K562 (cell line): Measurements from ENCODE around the gene LMO2. TPM values are rescaled to one million over a fixed set of nuclear protein-coding genes. Genes with fewer than 3 reads are reported as not detected.

Experiments
- CREM ChIP-seq: IDR thresholded peaks from 2 replicates; pipeline ENCODE4 v1.6.1; 2014; ENCODE audit warnings: antibody characterized with exemption, low read depth
- CTBP1 ChIP-seq: fragments of 450-650 bp; IDR thresholded peaks from 2 replicates; pipeline ENCODE4 v1.6.1; 2016; ENCODE audit warnings: borderline replicate concordance
- FOXK1 ChIP-seq: sonication (generic); formaldehyde crosslinking; IDR thresholded peaks from 2 replicates; pipeline ENCODE4 v1.8.0; 2022; ENCODE audit warnings: missing genetic modification reagents, mild to moderate bottlenecking, borderline replicate concordance
- KDM1A ChIP-seq, 2 experiments: fragments of 450-650 bp; IDR thresholded peaks; 2 replicates each; pipeline ENCODE4 v1.6.1; 2016; ENCODE audit warnings: mild to moderate bottlenecking in 2 of 2
- MTA2 ChIP-seq: fragments of 450-650 bp; IDR thresholded peaks from 2 replicates; pipeline ENCODE4 v1.6.1; 2016; ENCODE audit warnings: low read depth
- NFIC ChIP-seq: fragments of 450-650 bp; IDR thresholded peaks from 2 replicates; pipeline ENCODE4 v1.6.1; 2017; ENCODE audit warnings: mild to moderate bottlenecking, inconsistent platforms
- TEAD4 ChIP-seq, 2 experiments: sonication (generic) in 1 of 2; formaldehyde crosslinking in 1 of 2; IDR thresholded peaks; 2 replicates each; pipeline versions ENCODE4 v1.6.1 to v1.8.0; 2012 to 2022; ENCODE audit warnings: borderline replicate concordance in 1 of 2, inconsistent platforms in 1 of 2, low read length in 1 of 2, mild to moderate bottlenecking in 1 of 2, missing genetic modification reagents in 1 of 2
- ZNF146 ChIP-seq: IDR thresholded peaks from one replicate; pipeline ENCODE4 v1.6.1; 2018; ENCODE audit warnings: missing compliant biosample characterization; ENCODE audit not compliant: unreplicated experiment
- ZNF274 ChIP-seq: IDR thresholded peaks from 2 replicates; pipeline ENCODE4 v1.6.1; 2011; ENCODE audit warnings: low read depth, mild to moderate bottlenecking, low read length, moderate library complexity, borderline replicate concordance
- polyA plus RNA-seq, 8 experiments: library from polyadenylated mRNA; depleted of rRNA in 4 of 8; stranded (reverse) in 5 of 8; unstranded in 3 of 8; fragments of >200 nt; fragmentation: Nextera tagmentation in 2 of 8; fragmentation: Illumina TruSeq in 1 of 8; extraction: Ambion mirVana in 2 of 8; extraction: Trizol in 1 of 8; gene quantifications; 2 replicates each; pipeline versions ENCODE4 v1.2.1 to v1.2.3, GENCODE V29; 2011 to 2014; ENCODE audit warnings: inconsistent platforms in 1 of 8, missing spikeins in 1 of 8
- total RNA-seq, 7 experiments: library from RNA; depleted of rRNA in 6 of 7; stranded (reverse); fragments of >200 nt in 6 of 7; fragmentation: Illumina TruSeq in 2 of 7; extraction: Trizol in 2 of 7; gene quantifications; 2 replicates each; pipeline versions ENCODE4 v1.2.1 to v1.2.3, GENCODE V29; 2011 to 2021; ENCODE audit warnings: low replicate concordance in 1 of 7
- TF ChIP-seq, protein P1 (sequence below), 2 experiments: fragments of 450-650 bp in 1 of 2; sonication (generic) in 1 of 2; formaldehyde crosslinking in 1 of 2; IDR thresholded peaks; 2 replicates each; pipeline versions ENCODE4 v1.7.1 to v1.9.0; 2016 to 2022; ENCODE audit warnings: inconsistent platforms in 1 of 2, mild to moderate bottlenecking in 1 of 2, missing genetic modification reagents in 1 of 2

The LMO2 gene
- total and polyA plus RNA-seq, 9 of the 15 experiments (the other 6 are each of a cell fraction or from before 2014, with no cell fraction given), result 6.9 to 126 (median 91.5) TPM

DNA sequence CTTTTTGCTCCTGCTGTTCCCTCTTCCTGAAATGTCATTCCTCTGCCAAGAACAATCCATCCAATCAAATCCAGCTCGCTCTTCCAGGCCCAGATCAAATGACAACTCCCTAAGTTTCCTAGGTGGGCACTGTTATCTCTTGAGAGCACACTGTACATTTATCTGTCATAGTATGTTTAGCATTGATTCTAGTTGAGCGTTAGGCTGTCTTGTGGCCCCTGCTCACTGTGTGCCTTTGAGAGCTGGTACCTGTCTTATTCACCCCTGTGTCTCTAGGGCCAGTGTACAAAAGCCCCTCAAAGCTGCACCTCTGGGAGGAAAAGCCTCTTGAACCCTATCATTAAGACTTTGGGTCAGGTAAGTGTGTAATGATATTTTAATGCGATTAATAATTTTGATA is 7.1 kb upstream of the LMO2 start (continued):
- TF ChIP-seq MTA2, result peak; percentile 41; the same call in 1 of the 2 replicates
- TF ChIP-seq NFIC, result peak; percentile 2; the same call in 1 of the 2 replicates
- peak; percentile 67 for TF ChIP-seq TEAD4 (IDR thresholded peaks at IDR 0.05; ENCODE audit: low read length)
- no peak for TF ChIP-seq TEAD4 (CRISPR knock-in tag; IDR thresholded peaks at IDR 0.05; ENCODE audit: borderline replicate concordance)
- TF ChIP-seq, protein P1, sequence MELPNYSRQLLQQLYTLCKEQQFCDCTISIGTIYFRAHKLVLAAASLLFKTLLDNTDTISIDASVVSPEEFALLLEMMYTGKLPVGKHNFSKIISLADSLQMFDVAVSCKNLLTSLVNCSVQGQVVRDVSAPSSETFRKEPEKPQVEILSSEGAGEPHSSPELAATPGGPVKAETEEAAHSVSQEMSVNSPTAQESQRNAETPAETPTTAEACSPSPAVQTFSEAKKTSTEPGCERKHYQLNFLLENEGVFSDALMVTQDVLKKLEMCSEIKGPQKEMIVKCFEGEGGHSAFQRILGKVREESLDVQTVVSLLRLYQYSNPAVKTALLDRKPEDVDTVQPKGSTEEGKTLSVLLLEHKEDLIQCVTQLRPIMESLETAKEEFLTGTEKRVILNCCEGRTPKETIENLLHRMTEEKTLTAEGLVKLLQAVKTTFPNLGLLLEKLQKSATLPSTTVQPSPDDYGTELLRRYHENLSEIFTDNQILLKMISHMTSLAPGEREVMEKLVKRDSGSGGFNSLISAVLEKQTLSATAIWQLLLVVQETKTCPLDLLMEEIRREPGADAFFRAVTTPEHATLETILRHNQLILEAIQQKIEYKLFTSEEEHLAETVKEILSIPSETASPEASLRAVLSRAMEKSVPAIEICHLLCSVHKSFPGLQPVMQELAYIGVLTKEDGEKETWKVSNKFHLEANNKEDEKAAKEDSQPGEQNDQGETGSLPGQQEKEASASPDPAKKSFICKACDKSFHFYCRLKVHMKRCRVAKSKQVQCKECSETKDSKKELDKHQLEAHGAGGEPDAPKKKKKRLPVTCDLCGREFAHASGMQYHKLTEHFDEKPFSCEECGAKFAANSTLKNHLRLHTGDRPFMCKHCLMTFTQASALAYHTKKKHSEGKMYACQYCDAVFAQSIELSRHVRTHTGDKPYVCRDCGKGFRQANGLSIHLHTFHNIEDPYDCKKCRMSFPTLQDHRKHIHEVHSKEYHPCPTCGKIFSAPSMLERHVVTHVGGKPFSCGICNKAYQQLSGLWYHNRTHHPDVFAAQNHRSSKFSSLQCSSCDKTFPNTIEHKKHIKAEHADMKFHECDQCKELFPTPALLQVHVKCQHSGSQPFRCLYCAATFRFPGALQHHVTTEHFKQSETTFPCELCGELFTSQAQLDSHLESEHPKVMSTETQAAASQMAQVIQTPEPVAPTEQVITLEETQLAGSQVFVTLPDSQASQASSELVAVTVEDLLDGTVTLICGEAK (IDR thresholded peaks at IDR 0.05), result no peak
- TF ChIP-seq, protein P1 (CRISPR knock-in tag; IDR thresholded peaks at IDR 0.05), result no peak
- TF ChIP-seq ZNF146, result no peak
- TF ChIP-seq ZNF274, result no peak
- 0 out of 2 replicates have a peak, but pooled peaks have one; percentile 10 for TF ChIP-seq CTBP1
- TF ChIP-seq FOXK1 (CRISPR knock-in tag), result no peak
- 0 out of 2 replicates have a peak, but pooled peaks have one; percentile 3 for TF ChIP-seq CREM
- TF ChIP-seq KDM1A (IDR thresholded peaks at IDR 0.05), result peak; percentile 20 to 32; a peak in 2 of 4 replicates
